SU-DHL-6 (cell line): ENCODE measurements around the gene CACNG8.
"Not testable (repeated sequence)": the region's sequence is repeated elsewhere in the genome, so short reads cannot be mapped to it uniquely, and the experiment has no call there.

ENCODE experiments used
- H2AFZ ChIP-seq: fragments of 200-600 bp; sonication (generic); 2 replicates; pipeline ENCODE4 v1.6.1; 2014; ENCODE audit warnings: low read depth, mild to moderate bottlenecking, moderate library complexity, mixed read lengths, antibody characterized with exemption, low read length; ENCODE audit not compliant: severe bottlenecking
- H3F3A ChIP-seq: fragments of 200-600 bp; shearing (Covaris generic); 2 replicates; pipeline ENCODE4 v1.6.0; 2016; ENCODE audit warnings: antibody characterized with exemption, mild to moderate bottlenecking; ENCODE audit not compliant: insufficient read depth
- H3K27ac ChIP-seq: fragments of 200-600 bp; sonication (generic); 2 replicates; pipeline ENCODE4 v1.5.1; 2016; ENCODE audit warnings: low read depth, mild to moderate bottlenecking, low read length, moderate library complexity, mixed read lengths
- H3K27me3 ChIP-seq: fragments of 200-600 bp; sonication (generic), shearing (Covaris generic); 2 replicates; pipeline ENCODE4 v1.6.0; 2014; ENCODE audit warnings: mild to moderate bottlenecking, low read length
- H3K36me3 ChIP-seq: fragments of 200-600 bp; sonication (generic); 2 replicates; pipeline ENCODE4 v1.6.1; 2014; ENCODE audit warnings: mild to moderate bottlenecking, low read length, mixed read lengths
- H3K4me2 ChIP-seq: fragments of 300-600, 200-600 bp; shearing (Covaris generic), sonication (generic); 2 replicates; pipeline ENCODE4 v1.6.0; 2014; ENCODE audit warnings: low read length, low read depth, mild to moderate bottlenecking; ENCODE audit not compliant: poor library complexity, severe bottlenecking
- H3K4me3 ChIP-seq: fragments of 200-600 bp; sonication (generic); 2 replicates; pipeline ENCODE4 v1.5.1; 2014; ENCODE audit warnings: antibody characterized with exemption, low read length, mild to moderate bottlenecking, mixed read lengths; ENCODE audit not compliant: insufficient read depth, poor library complexity, severe bottlenecking
- H3K79me2 ChIP-seq: fragments of 200-600 bp; sonication (generic); 2 replicates; pipeline ENCODE4 v1.6.1; 2014; ENCODE audit warnings: mild to moderate bottlenecking, low read length, moderate library complexity; ENCODE audit not compliant: insufficient read depth
- H3K9ac ChIP-seq: fragments of 200-600 bp; sonication (generic); 2 replicates; pipeline ENCODE4 v1.7.0; 2014; ENCODE audit warnings: mild to moderate bottlenecking, low read length
- H3K9me2 ChIP-seq: fragments of 200-600 bp; sonication (generic); replicated peaks from 2 replicates; pipeline ENCODE4 v1.6.1; 2014; ENCODE audit warnings: low read length; ENCODE audit not compliant: insufficient read depth
- H3K9me3 ChIP-seq: fragments of 200-600 bp; sonication (generic); 2 replicates; pipeline ENCODE4 v1.6.1; 2014; ENCODE audit warnings: low read length, mixed read lengths; ENCODE audit not compliant: insufficient read depth
- H4K20me1 ChIP-seq: fragments of 200-600 bp; sonication (generic); 2 replicates; pipeline ENCODE4 v1.6.1; 2014; ENCODE audit warnings: low read depth, mild to moderate bottlenecking, antibody characterized with exemption, low read length, moderate library complexity, mixed read lengths
- EZH2phosphoT487 ChIP-seq: fragments of 200-600 bp; sonication (generic), shearing (Covaris generic); conservative IDR thresholded peaks from 2 replicates; pipeline ENCODE4 v1.6.1; 2018; ENCODE audit warnings: mild to moderate bottlenecking, antibody characterized with exemption, low read length, moderate library complexity, mixed read lengths
- TF ChIP-seq, protein P1 (sequence below): fragments of 200-600 bp; sonication (generic); IDR thresholded peaks from one replicate; pipeline ENCODE4 v1.5.1; 2017; ENCODE audit warnings: antibody characterized with exemption, mild to moderate bottlenecking, low read length, moderate library complexity; ENCODE audit not compliant: insufficient read depth, poor library complexity, severe bottlenecking

CACNG8 gene

GRCh38 chr19:54030895-54031586, 68.3 kb downstream of the CACNG8 start:
- TF ChIP-seq, protein P1, sequence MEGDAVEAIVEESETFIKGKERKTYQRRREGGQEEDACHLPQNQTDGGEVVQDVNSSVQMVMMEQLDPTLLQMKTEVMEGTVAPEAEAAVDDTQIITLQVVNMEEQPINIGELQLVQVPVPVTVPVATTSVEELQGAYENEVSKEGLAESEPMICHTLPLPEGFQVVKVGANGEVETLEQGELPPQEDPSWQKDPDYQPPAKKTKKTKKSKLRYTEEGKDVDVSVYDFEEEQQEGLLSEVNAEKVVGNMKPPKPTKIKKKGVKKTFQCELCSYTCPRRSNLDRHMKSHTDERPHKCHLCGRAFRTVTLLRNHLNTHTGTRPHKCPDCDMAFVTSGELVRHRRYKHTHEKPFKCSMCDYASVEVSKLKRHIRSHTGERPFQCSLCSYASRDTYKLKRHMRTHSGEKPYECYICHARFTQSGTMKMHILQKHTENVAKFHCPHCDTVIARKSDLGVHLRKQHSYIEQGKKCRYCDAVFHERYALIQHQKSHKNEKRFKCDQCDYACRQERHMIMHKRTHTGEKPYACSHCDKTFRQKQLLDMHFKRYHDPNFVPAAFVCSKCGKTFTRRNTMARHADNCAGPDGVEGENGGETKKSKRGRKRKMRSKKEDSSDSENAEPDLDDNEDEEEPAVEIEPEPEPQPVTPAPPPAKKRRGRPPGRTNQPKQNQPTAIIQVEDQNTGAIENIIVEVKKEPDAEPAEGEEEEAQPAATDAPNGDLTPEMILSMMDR: peak; percentile 27
- no peak for TF ChIP-seq EZH2phosphoT487
- no peaks in the 10 kb centered on the region for H3K9me2 ChIP-seq
- no peaks in the 10 kb centered on the region for H3F3A ChIP-seq
- H4K20me1 ChIP-seq: no peaks in the 10 kb centered on the region
- H3K79me2 ChIP-seq: no peaks in the 10 kb centered on the region
- no peak overlapping the region for H3K4me2 ChIP-seq
- no peak overlapping the region for H3K4me3 ChIP-seq
- H3K27ac ChIP-seq: no peak overlapping the region
- H3K9me3 ChIP-seq: no peaks in the 10 kb centered on the region
- no peaks in the 10 kb centered on the region for H3K27me3 ChIP-seq
- H3K36me3 ChIP-seq: no peaks in the 10 kb centered on the region
- H3K9ac ChIP-seq: no peak overlapping the region
- no peak overlapping the region for H2AFZ ChIP-seq

GRCh38 chr19:54035215-54036178, 72.8 kb downstream of the CACNG8 start:
- no peak for TF ChIP-seq EZH2phosphoT487
- TF ChIP-seq, protein P1: no peak
- Histone ChIP-seq H3K79me2 (no peaks in the 10 kb centered on the region), H3K9ac (no peak overlapping the region), H3K27ac (no peak overlapping the region), H3K4me3 (no peak overlapping the region), H3F3A (no peaks in the 10 kb centered on the region), H3K9me2 (no peaks in the 10 kb centered on the region), H3K9me3 (no peaks in the 10 kb centered on the region), H2AFZ (no peak overlapping the region), H3K36me3 (no peaks in the 10 kb centered on the region), H3K4me2 (no peak overlapping the region), H3K27me3 (no peaks in the 10 kb centered on the region), H4K20me1 (no peaks in the 10 kb centered on the region)

DNA sequence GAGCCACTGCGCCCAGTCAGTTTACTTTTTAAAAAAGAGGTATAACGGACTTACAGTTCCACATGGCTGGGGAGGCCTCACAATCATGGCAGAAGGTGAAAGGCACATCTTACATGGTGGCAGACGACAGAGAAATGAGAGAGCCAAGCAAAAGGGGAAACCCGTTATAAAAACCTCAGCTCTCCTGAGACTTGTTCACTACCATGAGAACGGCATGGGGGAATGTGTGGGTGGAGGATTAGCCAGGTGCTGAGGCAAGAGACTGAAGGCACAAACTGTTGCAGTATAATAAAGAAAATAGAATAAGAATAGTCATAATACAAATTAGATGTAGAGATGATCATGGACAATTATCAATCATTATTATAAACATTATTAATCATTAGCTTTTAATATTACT, 73.8 kb downstream of the CACNG8 start:
- H3K36me3 ChIP-seq, H3K4me3 ChIP-seq, H3K27ac ChIP-seq, H3K27me3 ChIP-seq, H3K9me3 ChIP-seq, H3F3A ChIP-seq, H2AFZ ChIP-seq, H3K4me2 ChIP-seq, H3K9me2 ChIP-seq, H4K20me1 ChIP-seq, H3K9ac ChIP-seq, H3K79me2 ChIP-seq: not testable (repeated sequence)
